Measurements from ENCODE around the gene FHL2.

DNA sequence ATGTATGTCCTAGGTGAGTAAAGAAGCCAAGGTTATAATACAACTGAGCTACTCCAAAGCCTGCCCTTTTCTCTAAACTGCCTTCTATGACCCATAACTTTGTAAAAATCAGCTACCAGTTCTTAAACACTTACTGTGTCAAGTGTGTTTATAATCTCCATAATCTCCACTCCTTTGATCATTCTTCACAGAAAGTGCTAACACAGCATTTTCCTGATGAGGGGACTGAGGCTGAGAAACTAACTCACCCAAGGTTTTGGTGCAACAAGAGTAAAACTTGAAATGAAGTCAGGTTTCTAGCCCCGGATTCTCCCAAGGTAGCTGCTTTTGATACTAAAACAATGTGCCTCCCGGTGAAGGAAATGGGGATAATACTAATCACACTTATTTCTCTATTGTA lies 63.4 kb downstream of the FHL2 start:
- TF ChIP-seq POLR2A (IDR thresholded peaks at IDR 0.05), result no peak
- TF ChIP-seq, protein P1, sequence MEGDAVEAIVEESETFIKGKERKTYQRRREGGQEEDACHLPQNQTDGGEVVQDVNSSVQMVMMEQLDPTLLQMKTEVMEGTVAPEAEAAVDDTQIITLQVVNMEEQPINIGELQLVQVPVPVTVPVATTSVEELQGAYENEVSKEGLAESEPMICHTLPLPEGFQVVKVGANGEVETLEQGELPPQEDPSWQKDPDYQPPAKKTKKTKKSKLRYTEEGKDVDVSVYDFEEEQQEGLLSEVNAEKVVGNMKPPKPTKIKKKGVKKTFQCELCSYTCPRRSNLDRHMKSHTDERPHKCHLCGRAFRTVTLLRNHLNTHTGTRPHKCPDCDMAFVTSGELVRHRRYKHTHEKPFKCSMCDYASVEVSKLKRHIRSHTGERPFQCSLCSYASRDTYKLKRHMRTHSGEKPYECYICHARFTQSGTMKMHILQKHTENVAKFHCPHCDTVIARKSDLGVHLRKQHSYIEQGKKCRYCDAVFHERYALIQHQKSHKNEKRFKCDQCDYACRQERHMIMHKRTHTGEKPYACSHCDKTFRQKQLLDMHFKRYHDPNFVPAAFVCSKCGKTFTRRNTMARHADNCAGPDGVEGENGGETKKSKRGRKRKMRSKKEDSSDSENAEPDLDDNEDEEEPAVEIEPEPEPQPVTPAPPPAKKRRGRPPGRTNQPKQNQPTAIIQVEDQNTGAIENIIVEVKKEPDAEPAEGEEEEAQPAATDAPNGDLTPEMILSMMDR (IDR thresholded peaks at IDR 0.05 in 4 of 5, conservative IDR thresholded peaks at IDR 0.05 in 1 of 5), result no peak

All from gastrocnemius medialis (tissue), 4 donors.